CD14-positive monocyte (primary cell): ENCODE measurements around the gene AGT. TPM values are rescaled to one million over a fixed set of nuclear protein-coding genes. Genes with fewer than 3 reads are reported as not detected.
A peak's percentile ranks its signal among the peaks of the same experiment; 100 is the strongest.

Source experiments
- DNase-seq, 3 donors: peaks; one replicate each; pipeline ENCODE4 v3.0.0-alpha.2; 2011 to 2022
- H2AFZ ChIP-seq: 2 replicates; pipeline ENCODE4 v1.6.0; 2012; ENCODE audit warnings: mild to moderate bottlenecking, low read depth, low read length, inconsistent platforms; ENCODE audit not compliant: insufficient read depth, poor library complexity, severe bottlenecking
- H3K27ac ChIP-seq, 2 donors: 1 replicate in 1 of 2; 2 replicates in 1 of 2; pipeline ENCODE4 v1.5.1; 2012 to 2013; ENCODE audit warnings: low read length in 2 of 2, control low read depth in 1 of 2, inconsistent platforms in 1 of 2, low read depth in 1 of 2, mild to moderate bottlenecking in 1 of 2
- H3K27me3 ChIP-seq, 2 donors: one replicate each; pipeline versions ENCODE4 v1.6.0 to v1.6.1; 2011 to 2013; ENCODE audit warnings: low read length in 2 of 2; ENCODE audit not compliant: control insufficient read depth in 2 of 2, insufficient read depth in 2 of 2
- H3K36me3 ChIP-seq, 2 donors: replicated peaks in 1 of 2; 1 replicate in 1 of 2; 2 replicates in 1 of 2; pipeline versions ENCODE4 v1.5.1 to v1.6.1; 2012 to 2013; ENCODE audit warnings: low read length in 2 of 2, control low read depth in 1 of 2, inconsistent platforms in 1 of 2, mild to moderate bottlenecking in 1 of 2; ENCODE audit not compliant: insufficient read depth in 2 of 2, control insufficient read depth in 1 of 2
- H3K4me1 ChIP-seq, 2 donors: 1 replicate in 1 of 2; 2 replicates in 1 of 2; pipeline versions ENCODE4 v1.5.1 to v1.6.1; 2012 to 2013; ENCODE audit warnings: low read length in 2 of 2, control low read depth in 1 of 2, inconsistent platforms in 1 of 2, mild to moderate bottlenecking in 1 of 2, moderate library complexity in 1 of 2; ENCODE audit not compliant: insufficient read depth in 2 of 2, control insufficient read depth in 1 of 2
- H3K4me2 ChIP-seq: replicated peaks from 2 replicates; pipeline ENCODE3; 2012; ENCODE audit warnings: low read length, moderate library complexity, mild to moderate bottlenecking; ENCODE audit not compliant: poor library complexity, severe bottlenecking; ENCODE audit errors: extremely low read depth
- H3K4me3 ChIP-seq, 3 experiments: fragments of 200-600 bp in 1 of 3; sonication (generic) in 1 of 3; replicated peaks in 1 of 3; 1 replicate in 2 of 3; 2 replicates in 1 of 3; pipeline ENCODE4 v1.5.1; 2011 to 2013; ENCODE audit warnings: low read length in 3 of 3, mild to moderate bottlenecking in 3 of 3, control low read depth in 2 of 3, low read depth in 2 of 3, inconsistent platforms in 1 of 3, moderate library complexity in 1 of 3
- H3K79me2 ChIP-seq: 2 replicates; pipeline ENCODE4 v1.6.0; 2012; ENCODE audit warnings: mild to moderate bottlenecking, control low read depth, inconsistent platforms, low read length, moderate library complexity; ENCODE audit not compliant: insufficient read depth
- H3K9ac ChIP-seq: 2 replicates; pipeline ENCODE4 v1.6.0; 2017; ENCODE audit warnings: low read length, mild to moderate bottlenecking; ENCODE audit not compliant: insufficient read depth, poor library complexity, severe bottlenecking
- H3K9me3 ChIP-seq, 2 donors: replicated peaks in 1 of 2; 1 replicate in 1 of 2; 2 replicates in 1 of 2; pipeline versions ENCODE4 v1.5.1 to v1.6.1; 2012 to 2013; ENCODE audit warnings: low read length in 2 of 2, control low read depth in 1 of 2; ENCODE audit not compliant: control insufficient read depth in 1 of 2, insufficient read depth in 1 of 2
- H4K20me1 ChIP-seq: 2 replicates; pipeline ENCODE4 v1.6.0; 2012; ENCODE audit warnings: mild to moderate bottlenecking, low read length, control low read depth, moderate library complexity; ENCODE audit not compliant: insufficient read depth
- H3K27ac Mint-ChIP-seq, 7 donors: one replicate each; pipeline ENCODE4 v1.8.0; 2020; ENCODE audit warnings: mild to moderate bottlenecking in 7 of 7, mixed read lengths in 7 of 7, moderate library complexity in 6 of 7, inconsistent platforms in 2 of 7
- H3K27me3 Mint-ChIP-seq, 3 donors: one replicate each; pipeline ENCODE4 v1.8.0; 2021 to 2022; ENCODE audit warnings: low read depth in 3 of 3, mild to moderate bottlenecking in 3 of 3, mixed read lengths in 3 of 3, moderate library complexity in 3 of 3, inconsistent platforms in 1 of 3
- H3K36me3 Mint-ChIP-seq, 2 donors: one replicate each; pipeline ENCODE4 v1.8.0; 2020; ENCODE audit warnings: mixed read lengths in 2 of 2, inconsistent platforms in 1 of 2, mild to moderate bottlenecking in 1 of 2
- H3K4me1 Mint-ChIP-seq: one replicate; pipeline ENCODE4 v1.8.0; 2020; ENCODE audit warnings: mild to moderate bottlenecking, mixed read lengths
- H3K4me3 Mint-ChIP-seq, 2 donors: one replicate each; pipeline ENCODE4 v1.8.0; 2020; ENCODE audit warnings: mild to moderate bottlenecking in 2 of 2, mixed read lengths in 2 of 2, moderate library complexity in 1 of 2
- H3K9me3 Mint-ChIP-seq, 7 donors: one replicate each; pipeline ENCODE4 v1.8.0; 2020 to 2022; ENCODE audit warnings: mixed read lengths in 7 of 7, mild to moderate bottlenecking in 6 of 7, moderate library complexity in 6 of 7, inconsistent platforms in 2 of 7
- CTCF ChIP-seq: fragments of 200-600 bp; IDR thresholded peaks from one replicate; pipeline ENCODE4 v1.8.0; 2022; ENCODE audit warnings: antibody characterized with exemption, mild to moderate bottlenecking
- WGBS: methylation state at CpG from one replicate; pipeline ENCODE4 v1.1.5; 2013; ENCODE audit warnings: missing lambda C conversion rate; ENCODE audit not compliant: insufficient coverage; 5-methylcytosine and 5-hydroxymethylcytosine counted together
- intact Hi-C, 2 donors: fragments of 100-400 bp; cut with micrococcal nuclease; formaldehyde crosslinking; loops; one replicate each; pipeline versions ENCODE4 v1.15.0 to v1.15.1; 2023
- polyA plus RNA-seq, 3 donors: library from polyadenylated mRNA; depleted of rRNA in 1 of 3; unstranded in 2 of 3; stranded (reverse) in 1 of 3; fragments of 300-500 nt in 2 of 3; fragments of >200 nt in 1 of 3; fragmentation: Illumina TruSeq in 2 of 3; gene quantifications; 1 replicate in 2 of 3; 2 replicates in 1 of 3; pipeline ENCODE4 v1.2.3, GENCODE V29; 2012 to 2021

The AGT gene
- polyA plus RNA-seq, 3 donors, result 0.04 TPM; not detected in 2

- intact Hi-C loops, result no loop called here
- Histone ChIP-seq H3K27me3 (no peaks in the 10 kb centered on the region), H3K9me3 (no peaks in the 10 kb centered on the region), H2AFZ (no peak overlapping the region), H3K4me2 (no peak overlapping the region), H3K9ac (no peak overlapping the region), H4K20me1 (no peaks in the 10 kb centered on the region), H3K79me2 (no peaks in the 10 kb centered on the region), H3K36me3 (no peaks in the 10 kb centered on the region), H3K4me1 (peaks cover 6 to 14% of the 10 kb centered on the region in 2 donors), H3K4me3 (no peak overlapping the region), H3K27ac (no peak overlapping the region)
- H3K9me3 Mint-ChIP-seq, result no peaks in the 10 kb centered on the region
- peaks cover 4 to 6% (median 5%) of the 10 kb centered on the region in 3 donors for H3K27me3 Mint-ChIP-seq
- peak overlapping the region in 1 of 7 donors; percentile 43 for H3K27ac Mint-ChIP-seq
- peaks cover 2% of the 10 kb centered on the region for H3K4me1 Mint-ChIP-seq
- 90% methylated on average over 5 of the region's 6 CpGs for WGBS
- no peak for DNase-seq
- no peak overlapping the region for H3K4me3 Mint-ChIP-seq
- TF ChIP-seq CTCF, result no peak
- no peaks in the 10 kb centered on the region for H3K36me3 Mint-ChIP-seq
These were observed 37.2 kb upstream of the AGT start for GRCh38 chr1:230750986-230751625.

GRCh38 chr1:230750576-230750975 is 36.7 kb upstream of the AGT start:
- H3K36me3 Mint-ChIP-seq, result no peaks in the 10 kb centered on the region
- peaks cover 2% of the 10 kb centered on the region for H3K4me1 Mint-ChIP-seq
- Histone ChIP-seq H3K9ac (no peak overlapping the region), H4K20me1 (no peaks in the 10 kb centered on the region), H3K27ac (no peak overlapping the region), H3K9me3 (no peaks in the 10 kb centered on the region), H3K27me3 (no peaks in the 10 kb centered on the region), H2AFZ (no peak overlapping the region), H3K79me2 (no peaks in the 10 kb centered on the region), H3K36me3 (no peaks in the 10 kb centered on the region), H3K4me3 (no peak overlapping the region), H3K4me1 (peaks cover 6 to 14% of the 10 kb centered on the region in 2 donors), H3K4me2 (no peak overlapping the region)
- no peak overlapping the region for H3K4me3 Mint-ChIP-seq
- no peak overlapping the region for H3K27ac Mint-ChIP-seq
- WGBS, result no CpG with 5 or more reads among the region's 5 CpGs
- no peak for DNase-seq
- H3K9me3 Mint-ChIP-seq, result no peaks in the 10 kb centered on the region
- TF ChIP-seq CTCF, result no peak
- intact Hi-C loops, result no loop called here
- peaks cover 4 to 6% (median 5%) of the 10 kb centered on the region in 3 donors for H3K27me3 Mint-ChIP-seq
